Nephron progenitor cell (in vitro differentiated cells): ENCODE results near the gene TBX21.

Source experiments
- DNase-seq: peaks from one replicate; pipeline ENCODE4 v3.0.0; 2021
- H3K27ac Mint-ChIP-seq: 2 replicates; pipeline ENCODE4 v1.8.0; 2021; ENCODE audit warnings: mild to moderate bottlenecking, moderate library complexity, mixed read lengths
- H3K27me3 Mint-ChIP-seq: 2 replicates; pipeline ENCODE4 v1.8.0; 2021; ENCODE audit warnings: mild to moderate bottlenecking, low read depth, mixed read lengths; ENCODE audit not compliant: poor library complexity
- H3K36me3 Mint-ChIP-seq: 2 replicates; pipeline ENCODE4 v1.8.0; 2021; ENCODE audit warnings: low read depth, mixed read lengths
- H3K4me1 Mint-ChIP-seq: 2 replicates; pipeline ENCODE4 v1.8.0; 2021; ENCODE audit warnings: mixed read lengths
- H3K4me3 Mint-ChIP-seq: 2 replicates; pipeline ENCODE4 v1.8.0; 2021; ENCODE audit warnings: mild to moderate bottlenecking, moderate library complexity, mixed read lengths
- H3K9me3 Mint-ChIP-seq: 2 replicates; pipeline ENCODE4 v1.8.0; 2021; ENCODE audit warnings: mild to moderate bottlenecking, moderate library complexity, mixed read lengths
- TF ChIP-seq, protein P1 (sequence below): fragments of 200-600 bp; sonication (generic); IDR thresholded peaks from 2 replicates; pipeline ENCODE4 v1.5.0; 2021; ENCODE audit warnings: antibody characterized with exemption

The TBX21 gene

DNA sequence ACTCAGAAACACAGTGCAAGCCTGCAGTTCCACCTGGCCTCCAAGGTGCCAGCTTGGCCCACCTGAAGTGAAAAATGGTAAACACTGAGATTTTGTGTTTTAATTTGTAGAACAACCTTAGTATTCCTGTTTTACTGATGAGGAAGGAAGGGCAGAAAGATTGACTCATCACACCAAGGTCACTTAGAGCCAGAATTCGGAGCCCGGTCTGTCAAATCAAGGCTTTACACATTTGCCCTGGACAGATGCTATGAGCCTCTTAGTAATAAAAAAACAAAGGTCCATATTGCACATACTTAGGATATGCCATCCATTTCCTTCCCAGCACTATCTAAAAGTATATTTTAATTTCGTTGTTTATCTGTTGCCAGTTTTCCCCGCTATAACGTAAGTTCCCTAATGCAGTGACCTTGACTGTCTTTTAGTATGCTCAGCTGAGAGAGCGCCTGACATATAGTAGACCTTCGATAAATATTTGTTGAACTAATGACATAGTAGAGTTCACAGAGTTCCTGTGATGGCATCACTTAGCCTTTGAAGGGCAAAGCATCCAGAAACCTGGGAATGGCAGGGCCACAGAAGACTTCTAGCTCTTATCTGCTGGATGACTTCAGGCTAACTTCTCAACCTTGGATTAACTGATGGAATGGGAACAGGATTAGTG, 46.2 kb upstream of the TBX21 start:
- DNase-seq = no peak
- Mint-ChIP-seq H3K36me3 (peaks cover 43% of the 10 kb centered on the region), H3K27ac (peak overlapping the region; percentile 96), H3K9me3 (no peaks in the 10 kb centered on the region), H3K4me3 (no peak overlapping the region), H3K4me1 (peaks cover 42% of the 10 kb centered on the region), H3K27me3 (peaks cover 2% of the 10 kb centered on the region)
- TF ChIP-seq, protein P1, sequence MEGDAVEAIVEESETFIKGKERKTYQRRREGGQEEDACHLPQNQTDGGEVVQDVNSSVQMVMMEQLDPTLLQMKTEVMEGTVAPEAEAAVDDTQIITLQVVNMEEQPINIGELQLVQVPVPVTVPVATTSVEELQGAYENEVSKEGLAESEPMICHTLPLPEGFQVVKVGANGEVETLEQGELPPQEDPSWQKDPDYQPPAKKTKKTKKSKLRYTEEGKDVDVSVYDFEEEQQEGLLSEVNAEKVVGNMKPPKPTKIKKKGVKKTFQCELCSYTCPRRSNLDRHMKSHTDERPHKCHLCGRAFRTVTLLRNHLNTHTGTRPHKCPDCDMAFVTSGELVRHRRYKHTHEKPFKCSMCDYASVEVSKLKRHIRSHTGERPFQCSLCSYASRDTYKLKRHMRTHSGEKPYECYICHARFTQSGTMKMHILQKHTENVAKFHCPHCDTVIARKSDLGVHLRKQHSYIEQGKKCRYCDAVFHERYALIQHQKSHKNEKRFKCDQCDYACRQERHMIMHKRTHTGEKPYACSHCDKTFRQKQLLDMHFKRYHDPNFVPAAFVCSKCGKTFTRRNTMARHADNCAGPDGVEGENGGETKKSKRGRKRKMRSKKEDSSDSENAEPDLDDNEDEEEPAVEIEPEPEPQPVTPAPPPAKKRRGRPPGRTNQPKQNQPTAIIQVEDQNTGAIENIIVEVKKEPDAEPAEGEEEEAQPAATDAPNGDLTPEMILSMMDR = no peak

DNA sequence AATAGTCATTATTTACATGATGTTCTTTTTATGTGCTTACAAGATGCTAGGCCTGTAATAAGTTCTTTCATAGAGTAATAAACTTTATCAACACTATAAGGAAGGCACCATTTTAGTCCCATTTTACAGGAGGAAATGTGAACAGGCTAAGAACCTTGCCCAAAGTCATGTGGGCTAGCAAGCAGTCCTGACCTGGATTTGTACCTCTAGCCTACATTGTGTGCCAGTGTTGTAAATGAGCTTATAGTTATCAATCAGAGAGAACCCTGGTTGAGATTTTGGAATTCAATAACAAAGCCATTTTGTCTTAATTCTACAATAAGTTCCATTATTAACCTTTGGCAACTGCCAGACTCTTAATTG, 45.7 kb upstream of the TBX21 start:
- no peak for DNase-seq
- H3K9me3 Mint-ChIP-seq = no peaks in the 10 kb centered on the region
- H3K27ac Mint-ChIP-seq = peak overlapping the region; percentile 96
- TF ChIP-seq, protein P1 = no peak
- H3K4me1 Mint-ChIP-seq = peaks cover 42% of the 10 kb centered on the region
- peaks cover 2% of the 10 kb centered on the region for H3K27me3 Mint-ChIP-seq
- H3K36me3 Mint-ChIP-seq = peaks cover 38% of the 10 kb centered on the region
- H3K4me3 Mint-ChIP-seq = no peak overlapping the region

DNA sequence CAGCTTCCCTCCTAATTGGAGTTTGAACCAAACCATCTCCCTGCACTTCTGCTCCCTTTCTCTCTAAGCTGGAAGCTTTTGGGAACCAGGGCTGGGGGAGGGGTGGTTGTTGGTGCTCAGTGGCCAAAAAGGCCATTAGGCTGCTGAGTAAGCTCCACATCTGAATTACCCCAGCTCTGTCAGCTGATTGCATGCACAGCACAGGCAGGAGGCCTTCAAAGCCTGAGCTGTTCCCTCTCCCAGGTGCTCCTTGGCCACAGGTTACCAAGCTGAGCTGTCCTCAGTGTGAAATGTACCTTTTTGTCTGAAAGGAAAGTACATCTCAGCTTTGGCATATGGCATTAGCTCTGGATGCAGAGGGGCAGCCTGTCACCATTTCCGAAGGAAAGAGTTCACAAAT, 45.3 kb upstream of the TBX21 start:
- Mint-ChIP-seq H3K4me1 (peaks cover 42% of the 10 kb centered on the region), H3K36me3 (peaks cover 34% of the 10 kb centered on the region), H3K27ac (peak overlapping the region; percentile 96), H3K4me3 (no peak overlapping the region), H3K9me3 (no peaks in the 10 kb centered on the region), H3K27me3 (peaks cover 2% of the 10 kb centered on the region)
- TF ChIP-seq, protein P1 = no peak
- DNase-seq = no peak

DNA sequence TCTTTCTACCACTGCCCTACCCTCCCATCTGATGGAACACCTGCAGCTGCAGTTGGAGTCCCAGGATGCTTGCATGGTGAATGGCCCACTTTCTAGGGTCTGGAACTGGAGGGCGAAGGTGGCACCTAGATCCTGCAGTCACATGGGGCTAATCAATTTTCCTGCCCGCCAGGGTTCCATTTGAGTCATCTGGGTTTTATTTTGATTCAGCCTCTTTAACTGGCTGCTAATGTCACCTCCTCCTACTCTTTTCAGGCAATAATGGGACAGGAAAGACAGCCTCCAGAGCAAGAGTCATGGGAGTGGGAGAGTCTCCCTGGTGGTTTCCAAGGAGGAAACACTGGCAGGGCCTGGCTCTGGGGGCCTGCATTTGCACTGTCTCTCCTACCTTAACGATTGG, 42.9 kb upstream of the TBX21 start:
- Mint-ChIP-seq H3K9me3 (no peaks in the 10 kb centered on the region), H3K27ac (no peak overlapping the region), H3K27me3 (peaks cover 2% of the 10 kb centered on the region), H3K4me3 (no peak overlapping the region), H3K4me1 (peaks cover 55% of the 10 kb centered on the region), H3K36me3 (peaks cover 12% of the 10 kb centered on the region)
- no peak for DNase-seq
- TF ChIP-seq, protein P1 = no peak

GRCh38 chr17:47692137-47692894, 40.7 kb upstream of the TBX21 start:
- H3K27ac Mint-ChIP-seq = no peak overlapping the region
- no peaks in the 10 kb centered on the region for H3K9me3 Mint-ChIP-seq
- H3K27me3 Mint-ChIP-seq = peaks cover 5% of the 10 kb centered on the region
- peak overlapping the region; percentile 87 for H3K4me3 Mint-ChIP-seq
- no peaks in the 10 kb centered on the region for H3K36me3 Mint-ChIP-seq
- TF ChIP-seq, protein P1 = no peak
- DNase-seq = no peak
- H3K4me1 Mint-ChIP-seq = peaks cover 65% of the 10 kb centered on the region
